Endothelial cell of umbilical vein (primary cell): Measurements from ENCODE around the gene ENTPD6.

ENCODE experiments used
- CTCF ChIP-seq, 2 donors: IDR thresholded peaks; 1 replicate in 1 of 2; 2 replicates in 1 of 2; pipeline ENCODE4 v1.5.1; 2011; ENCODE audit warnings: low read length in 2 of 2, mild to moderate bottlenecking in 2 of 2, moderate library complexity in 2 of 2, control low read depth in 1 of 2, inconsistent platforms in 1 of 2, low read depth in 1 of 2; ENCODE audit not compliant: insufficient read depth in 1 of 2; ENCODE audit errors: extremely low read depth in 1 of 2
- MAX ChIP-seq: IDR thresholded peaks from 2 replicates; pipeline ENCODE4 v1.6.1; 2011; ENCODE audit not compliant: insufficient read depth, insufficient read length
- POLR2A ChIP-seq: IDR thresholded peaks from 2 replicates; pipeline ENCODE4 v1.6.1; 2012; ENCODE audit warnings: low read depth, mild to moderate bottlenecking, control low read depth, low read length
- POLR2AphosphoS5 ChIP-seq: IDR thresholded peaks from 2 replicates; pipeline ENCODE4 v1.6.1; 2012; ENCODE audit warnings: low read depth, mild to moderate bottlenecking, control low read depth, low read length, moderate library complexity; ENCODE audit not compliant: insufficient read depth

- TF ChIP-seq POLR2AphosphoS5 (no peak), MAX (no peak), CTCF (IDR thresholded peaks at IDR 0.05; ENCODE audit: extremely low read depth in 1 of 2, insufficient read depth in 1 of 2, low read depth in 1 of 2, low read length in 2 of 2) (no peak), POLR2A (no peak)
These were observed 8.4 kb downstream of the ENTPD6 start for GRCh38 chr20:25203871-25204320.
